Activated CD8-positive, alpha-beta T cell treated with anti-CD3 and anti-CD28 coated beads for 36 hours (primary cell): ENCODE results near the gene LTF. TPM values are rescaled to one million over a fixed set of nuclear protein-coding genes. Genes with fewer than 3 reads are reported as not detected.

Source experiments
- ATAC-seq: fragments of 200-7000 bp; cut with Tn5 transposase; one replicate; pipeline ENCODE4 v1.10.0; 2021; ENCODE audit warnings: mild to moderate bottlenecking, moderate library complexity
- CTCF ChIA-PET: fragments of 350-600 bp; sonication (Branson Sonifier 250); formaldehyde crosslinking; loops from one replicate; lab custom pipeline; 2021; ENCODE audit warnings: antibody characterized with exemption; lab: Charles Lee
- POLR2A ChIA-PET: fragments of 350-600 bp; sonication (Branson Sonifier 250); formaldehyde crosslinking; loops from one replicate; lab custom pipeline; 2021; ENCODE audit warnings: antibody characterized with exemption; lab: Charles Lee
- DNase-seq: peaks from one replicate; pipeline ENCODE4 v3.0.0-alpha.2; 2020
- H3K27ac Mint-ChIP-seq: one replicate; pipeline ENCODE4 v1.8.0; 2021; ENCODE audit warnings: mild to moderate bottlenecking, mixed read lengths
- H3K27me3 Mint-ChIP-seq: one replicate; pipeline ENCODE4 v1.8.0; 2021; ENCODE audit warnings: mixed read lengths
- H3K36me3 Mint-ChIP-seq: one replicate; pipeline ENCODE4 v1.8.0; 2021; ENCODE audit warnings: low read depth, mixed read lengths
- H3K4me1 Mint-ChIP-seq: one replicate; pipeline ENCODE4 v1.8.0; 2021; ENCODE audit warnings: low read depth, mixed read lengths
- H3K4me3 Mint-ChIP-seq: one replicate; pipeline ENCODE4 v1.8.0; 2021; ENCODE audit warnings: mild to moderate bottlenecking, moderate library complexity, mixed read lengths
- H3K9me3 Mint-ChIP-seq: one replicate; pipeline ENCODE4 v1.8.0; 2021; ENCODE audit warnings: mixed read lengths
- intact Hi-C: fragments of 100-400 bp; cut with micrococcal nuclease; formaldehyde crosslinking; loops from one replicate; pipeline ENCODE4 v1.10.0; 2022
- total RNA-seq, 2 experiments: library from RNA; stranded (reverse); gene quantifications; one replicate each; pipeline ENCODE4 v1.2.3, GENCODE V29; 2021
- TF ChIP-seq, protein P1 (sequence below): fragments of 200-600 bp; IDR thresholded peaks from one replicate; pipeline ENCODE4 v1.8.0; 2022; ENCODE audit warnings: antibody characterized with exemption, mild to moderate bottlenecking

Gene LTF
- total RNA-seq, 2 experiments from 2014 or later: not detected

DNA sequence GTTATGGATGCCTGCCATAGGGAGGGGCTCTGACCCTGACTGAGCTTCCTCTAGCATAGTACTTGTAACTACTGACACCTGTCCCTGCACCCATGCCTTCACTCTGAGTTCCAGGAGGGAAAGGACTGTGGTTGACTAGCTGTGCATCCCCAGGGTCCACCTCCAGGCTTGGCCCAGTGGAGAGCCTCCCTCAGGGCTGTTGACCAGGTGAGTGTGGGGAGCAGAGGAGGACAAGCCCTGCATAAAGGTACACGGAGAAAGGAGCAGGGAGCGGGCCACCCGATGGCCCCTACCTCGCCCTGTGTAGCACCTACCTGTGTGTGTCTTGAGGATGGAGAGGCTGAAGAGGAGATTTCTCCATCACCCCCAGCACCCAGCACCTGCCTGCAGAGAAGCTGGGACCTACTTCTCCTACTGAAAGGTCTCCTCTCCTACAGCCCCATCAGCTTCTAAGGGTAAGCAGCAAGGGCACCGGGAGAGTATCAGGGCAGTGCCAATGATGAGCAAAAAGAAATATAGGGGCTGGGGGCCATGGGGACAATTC lies 6.7 kb upstream of the LTF start:
- intact Hi-C loops: no loop called here
- H3K27ac Mint-ChIP-seq: no peak overlapping the region
- DNase-seq (no peak), ATAC-seq (no peak)
- no peaks in the 10 kb centered on the region for H3K4me1 Mint-ChIP-seq
- peaks cover 11% of the 10 kb centered on the region for H3K9me3 Mint-ChIP-seq
- no peaks in the 10 kb centered on the region for H3K36me3 Mint-ChIP-seq
- CTCF ChIA-PET: interaction anchor here (2.2 to 2.4 kb wide), 2 partner anchors 17 to 396 kb away, joined by 5 to 8 read pairs; no protein-coding TSS in a partner anchor
- TF ChIP-seq, protein P1, sequence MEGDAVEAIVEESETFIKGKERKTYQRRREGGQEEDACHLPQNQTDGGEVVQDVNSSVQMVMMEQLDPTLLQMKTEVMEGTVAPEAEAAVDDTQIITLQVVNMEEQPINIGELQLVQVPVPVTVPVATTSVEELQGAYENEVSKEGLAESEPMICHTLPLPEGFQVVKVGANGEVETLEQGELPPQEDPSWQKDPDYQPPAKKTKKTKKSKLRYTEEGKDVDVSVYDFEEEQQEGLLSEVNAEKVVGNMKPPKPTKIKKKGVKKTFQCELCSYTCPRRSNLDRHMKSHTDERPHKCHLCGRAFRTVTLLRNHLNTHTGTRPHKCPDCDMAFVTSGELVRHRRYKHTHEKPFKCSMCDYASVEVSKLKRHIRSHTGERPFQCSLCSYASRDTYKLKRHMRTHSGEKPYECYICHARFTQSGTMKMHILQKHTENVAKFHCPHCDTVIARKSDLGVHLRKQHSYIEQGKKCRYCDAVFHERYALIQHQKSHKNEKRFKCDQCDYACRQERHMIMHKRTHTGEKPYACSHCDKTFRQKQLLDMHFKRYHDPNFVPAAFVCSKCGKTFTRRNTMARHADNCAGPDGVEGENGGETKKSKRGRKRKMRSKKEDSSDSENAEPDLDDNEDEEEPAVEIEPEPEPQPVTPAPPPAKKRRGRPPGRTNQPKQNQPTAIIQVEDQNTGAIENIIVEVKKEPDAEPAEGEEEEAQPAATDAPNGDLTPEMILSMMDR: no peak
- peaks cover 6% of the 10 kb centered on the region for H3K27me3 Mint-ChIP-seq
- POLR2A ChIA-PET: no interaction called here
- no peak overlapping the region for H3K4me3 Mint-ChIP-seq

DNA sequence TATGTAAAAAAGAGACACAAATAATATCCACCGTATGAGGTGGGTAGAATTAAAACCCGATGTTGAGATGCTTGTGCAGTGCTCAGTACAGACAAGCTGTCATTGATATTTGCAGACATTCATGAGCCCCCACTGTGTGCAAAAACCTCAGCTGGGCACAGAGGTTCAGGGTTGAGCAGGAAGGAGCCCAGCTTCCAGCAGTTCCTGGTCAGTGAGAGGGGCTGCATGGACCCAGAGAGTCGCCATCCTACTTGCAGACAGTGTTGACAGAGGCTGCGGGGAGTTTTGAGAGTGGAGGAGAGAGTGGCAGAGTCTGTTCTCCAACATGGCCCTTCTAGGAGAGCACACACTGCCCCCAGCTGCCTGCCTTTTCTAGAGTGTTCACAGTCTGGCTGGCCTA lies 6.1 kb upstream of the LTF start:
- DNase-seq (no peak), ATAC-seq (no peak)
- TF ChIP-seq, protein P1: no peak
- Mint-ChIP-seq H3K9me3 (peaks cover 11% of the 10 kb centered on the region), H3K4me3 (no peak overlapping the region), H3K36me3 (no peaks in the 10 kb centered on the region), H3K27me3 (peaks cover 8% of the 10 kb centered on the region), H3K27ac (no peak overlapping the region), H3K4me1 (no peaks in the 10 kb centered on the region)
- CTCF ChIA-PET: interaction anchor here (1.8 to 2.4 kb wide), 3 partner anchors 17 to 396 kb away, joined by 5 to 12 read pairs (median 8); no protein-coding TSS in a partner anchor
- intact Hi-C loops: no loop called here
- POLR2A ChIA-PET: no interaction called here

DNA sequence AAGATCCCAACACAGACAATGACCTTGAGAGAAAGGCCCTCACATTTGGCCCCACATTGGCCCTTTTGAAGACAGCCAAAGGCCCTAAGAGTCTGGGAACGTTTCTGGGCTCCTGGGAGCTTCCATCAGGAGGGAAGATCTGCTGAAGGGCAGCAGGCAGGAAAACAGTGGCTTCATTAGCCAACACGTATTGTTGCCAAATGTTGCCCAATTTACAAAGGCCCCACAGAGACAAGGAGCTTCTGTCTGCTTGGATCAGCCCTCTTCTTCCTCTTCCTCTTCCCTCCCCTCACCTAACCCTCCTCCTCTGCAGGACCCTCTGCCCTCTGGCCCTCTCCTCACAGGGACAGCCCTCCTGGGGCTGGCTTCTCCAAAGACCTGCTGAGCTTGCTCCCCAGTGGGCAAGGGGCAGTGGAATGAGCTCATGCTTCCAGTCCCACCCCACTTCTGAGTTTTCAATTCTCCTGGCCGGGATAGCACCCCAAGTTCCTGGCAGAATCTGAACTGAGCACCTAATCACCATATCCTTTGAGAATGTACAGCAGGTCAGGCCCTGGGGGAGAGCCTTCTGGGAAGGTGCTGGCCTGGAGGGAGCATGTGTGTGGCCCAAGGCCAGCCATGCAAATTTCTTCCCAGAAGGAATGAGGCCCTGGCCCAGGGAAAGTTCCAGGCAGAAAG lies 5.1 kb upstream of the LTF start:
- TF ChIP-seq, protein P1: no peak
- CTCF ChIA-PET: interaction anchor here (1.8 to 2.2 kb wide), 3 partner anchors 19 to 397 kb away, joined by 5 to 12 read pairs (median 5); no protein-coding TSS in a partner anchor
- DNase-seq (no peak), ATAC-seq (no peak)
- H3K4me1 Mint-ChIP-seq: no peaks in the 10 kb centered on the region
- no peaks in the 10 kb centered on the region for H3K36me3 Mint-ChIP-seq
- H3K27me3 Mint-ChIP-seq: peaks cover 17% of the 10 kb centered on the region
- peaks cover 5% of the 10 kb centered on the region for H3K9me3 Mint-ChIP-seq
- intact Hi-C loops: no loop called here
- POLR2A ChIA-PET: no interaction called here
- H3K27ac Mint-ChIP-seq: no peak overlapping the region
- no peak overlapping the region for H3K4me3 Mint-ChIP-seq

DNA sequence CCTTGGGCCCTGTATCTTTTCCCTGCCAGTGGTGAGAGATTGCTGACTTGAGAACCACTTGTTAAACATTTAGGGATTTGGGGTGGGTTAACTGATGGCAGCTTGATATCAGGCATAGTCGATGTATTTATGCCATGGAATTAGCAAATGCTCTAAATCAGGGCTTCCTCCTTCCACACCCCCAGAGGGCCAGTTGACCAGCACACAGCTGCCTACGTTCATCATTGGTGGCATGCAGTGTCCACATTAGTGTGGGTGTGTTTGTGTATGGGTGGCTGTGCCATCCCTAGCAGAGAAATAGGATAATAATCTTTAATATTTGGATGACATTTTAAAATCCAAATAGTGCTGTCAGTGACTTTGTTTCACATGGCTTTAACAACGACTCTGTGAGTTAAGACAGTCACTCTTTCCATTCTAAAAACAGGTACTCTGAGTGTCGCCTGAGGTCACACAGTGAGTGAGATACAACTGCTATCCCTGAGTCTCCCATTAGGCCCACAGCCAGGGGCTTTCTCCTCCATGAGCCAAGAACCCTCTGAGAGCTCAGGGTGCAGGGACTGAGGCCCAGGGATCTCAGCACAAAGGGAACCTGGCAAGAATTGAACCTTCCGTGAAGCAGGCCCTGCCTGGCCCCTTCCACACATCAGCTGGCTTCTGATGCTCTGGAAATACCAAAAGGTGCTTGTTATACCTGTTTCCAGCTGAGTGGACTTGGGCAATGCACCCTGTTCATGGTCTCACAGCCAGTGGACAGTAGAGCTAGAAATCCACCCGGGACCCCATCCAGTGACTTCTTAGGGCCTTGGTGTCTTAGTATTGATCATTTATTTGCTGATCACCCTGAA lies 4.3 kb upstream of the LTF start:
- Mint-ChIP-seq H3K4me1 (no peaks in the 10 kb centered on the region), H3K27me3 (peaks cover 20% of the 10 kb centered on the region), H3K4me3 (no peak overlapping the region), H3K27ac (no peak overlapping the region), H3K36me3 (no peaks in the 10 kb centered on the region), H3K9me3 (no peaks in the 10 kb centered on the region)
- intact Hi-C loops: no loop called here
- no peak for ATAC-seq
- ChIA-PET CTCF (interaction anchor here (1.1 to 2.2 kb wide), 4 partner anchors 17 to 398 kb away, joined by 3 to 12 read pairs (median 5); no protein-coding TSS in a partner anchor), POLR2A (no interaction called here)
- TF ChIP-seq, protein P1: no peak
- no peak for DNase-seq
